HepG2 (cell line): ENCODE results near the gene FAM229A. TPM values are rescaled to one million over a fixed set of nuclear protein-coding genes. Genes with fewer than 3 reads are reported as not detected.

ENCODE experiments used
- ATAC-seq: fragments of 200-7000 bp; cut with Tn5 transposase; 3 replicates; pipeline ENCODE4 v1.9.1; 2020; ENCODE audit warnings: mild to moderate bottlenecking, moderate library complexity
- BruUV-seq: library from RNA; stranded (reverse); fragments of 400-500 nt; replicated peaks from 2 replicates; lab custom pipeline; 2021; lab: Mats Ljungman, UMichigan
- CTCF ChIA-PET: fragments of 300-600 bp; formaldehyde crosslinking; extraction: SDS; loops from one replicate; lab custom pipeline; 2021; ENCODE audit warnings: low total read pairs, inconsistent platforms, low intra/inter-chr PET ratio; lab: Yijun Ruan, JAX
- POLR2A ChIA-PET: fragments of 350-600 bp; sonication (Branson Sonifier 250); formaldehyde crosslinking; loops from one replicate; lab custom pipeline; 2020; ENCODE audit warnings: antibody characterized with exemption, inconsistent platforms; lab: Yijun Ruan, JAX
- DNase-seq: peaks from one replicate; pipeline ENCODE4 v3.0.0-alpha.2; 2015; ENCODE audit warnings: low spot score
- FAIRE-seq: peaks from 3 replicates; lab custom pipeline; 2011; peaks lifted over from hg19 to GRCh38; lab: Jason Lieb, UNC
- H2AFZ ChIP-seq: one replicate; pipeline ENCODE4 v1.6.1; 2011; ENCODE audit warnings: low read length, inconsistent platforms
- H3K27ac ChIP-seq: fragments of 300-600 bp; 3 replicates; pipeline ENCODE4 v1.8.0; 2011; ENCODE audit warnings: mixed run types, mild to moderate bottlenecking, mixed read lengths, low read length, inconsistent platforms; ENCODE audit not compliant: insufficient read depth; ENCODE audit errors: extremely low read length
- H3K27me3 ChIP-seq, 2 experiments: fragments of 200-600 bp in 1 of 2; 2 replicates in 1 of 2; 3 replicates in 1 of 2; pipeline versions ENCODE4 v1.6.0 to v1.8.0; 2011; ENCODE audit warnings: low read length in 2 of 2, mild to moderate bottlenecking in 2 of 2, moderate library complexity in 2 of 2, inconsistent platforms in 1 of 2; ENCODE audit not compliant: insufficient read depth in 2 of 2, control insufficient read depth in 1 of 2
- H3K36me3 ChIP-seq, 2 experiments: fragments of 200-600 bp in 1 of 2; replicated peaks in 1 of 2; 2 replicates in 1 of 2; 3 replicates in 1 of 2; pipeline versions ENCODE4 v1.5.1 to v1.8.0; 2011; ENCODE audit warnings: low read length in 2 of 2, inconsistent platforms in 1 of 2; ENCODE audit not compliant: insufficient read depth in 2 of 2, control insufficient read depth in 1 of 2
- H3K4me1 ChIP-seq: 2 replicates; pipeline ENCODE4 v1.5.1; 2012; ENCODE audit warnings: low read length, inconsistent platforms; ENCODE audit not compliant: insufficient read depth
- H3K4me2 ChIP-seq: 2 replicates; pipeline ENCODE4 v1.6.0; 2011; ENCODE audit warnings: low read depth, low read length, inconsistent platforms
- H3K4me3 ChIP-seq, 3 experiments: fragments of 200-600 bp in 1 of 3; sonication (generic), shearing (Covaris generic) in 1 of 3; replicated peaks in 1 of 3; 2 replicates each; pipeline ENCODE4 v1.5.1; 2011 to 2016; ENCODE audit warnings: low read length in 3 of 3, inconsistent platforms in 2 of 3, low read depth in 2 of 3, mild to moderate bottlenecking in 2 of 3, control low read depth in 1 of 3, mixed read lengths in 1 of 3; ENCODE audit not compliant: insufficient read depth in 1 of 3
- H3K79me2 ChIP-seq: one replicate; pipeline ENCODE4 v1.6.1; 2011; ENCODE audit warnings: low read length, inconsistent platforms; ENCODE audit not compliant: insufficient read depth
- H3K9ac ChIP-seq: 2 replicates; pipeline ENCODE4 v1.6.0; 2011; ENCODE audit warnings: mild to moderate bottlenecking, low read depth, low read length, inconsistent platforms; ENCODE audit not compliant: insufficient read depth
- H3K9me3 ChIP-seq: 2 replicates; pipeline ENCODE4 v1.5.1; 2012; ENCODE audit warnings: mild to moderate bottlenecking, low read length
- H4K20me1 ChIP-seq: 2 replicates; pipeline ENCODE4 v1.6.0; 2011; ENCODE audit warnings: inconsistent platforms, mild to moderate bottlenecking, low read length, moderate library complexity; ENCODE audit not compliant: insufficient read depth
- ERF ChIP-seq: IDR thresholded peaks from 2 replicates; pipeline ENCODE4 v1.6.1; 2018; ENCODE audit warnings: missing biosample characterization, missing genetic modification reagents
- KDM1A ChIP-seq: IDR thresholded peaks from 2 replicates; pipeline ENCODE4 v1.6.1; 2016; ENCODE audit warnings: missing compliant biosample characterization
- MTA1 ChIP-seq: sonication (generic); formaldehyde crosslinking; IDR thresholded peaks from 2 replicates; pipeline ENCODE4 v1.4.0; 2020; ENCODE audit warnings: missing genetic modification reagents, mild to moderate bottlenecking, borderline replicate concordance
- TCF7 ChIP-seq: sonication (generic); IDR thresholded peaks from 2 replicates; pipeline ENCODE4 v1.6.1; 2016; ENCODE audit warnings: antibody characterized with exemption, low read depth
- ZMYM2 ChIP-seq: sonication (generic); formaldehyde crosslinking; IDR thresholded peaks from 2 replicates; pipeline ENCODE4 v1.8.0; 2022; ENCODE audit warnings: mild to moderate bottlenecking, missing genetic modification reagents
- ZNF224 ChIP-seq: sonication (generic); formaldehyde crosslinking; IDR thresholded peaks from 2 replicates; pipeline ENCODE4 v1.5.0; 2020; ENCODE audit warnings: mild to moderate bottlenecking, missing genetic modification reagents
- ZNF572 ChIP-seq: sonication (generic); formaldehyde crosslinking; IDR thresholded peaks from 2 replicates; pipeline ENCODE4 v1.5.1; 2020; ENCODE audit warnings: mild to moderate bottlenecking, missing genetic modification reagents
- ZNF652 ChIP-seq: IDR thresholded peaks from 2 replicates; pipeline ENCODE4 v1.6.1; 2016; ENCODE audit warnings: low read depth, borderline replicate concordance
- ZNF883 ChIP-seq: sonication (generic); formaldehyde crosslinking; IDR thresholded peaks from 2 replicates; pipeline ENCODE4 v1.5.1; 2020; ENCODE audit warnings: mild to moderate bottlenecking, missing genetic modification reagents; ENCODE audit errors: not compliant biosample characterization
- ZNF891 ChIP-seq: sonication (generic); formaldehyde crosslinking; IDR thresholded peaks from 2 replicates; pipeline ENCODE4 v1.5.0; 2020; ENCODE audit warnings: mild to moderate bottlenecking, missing genetic modification reagents
- ZSCAN22 ChIP-seq: sonication (generic); formaldehyde crosslinking; IDR thresholded peaks from 2 replicates; pipeline ENCODE4 v1.4.0; 2020; ENCODE audit warnings: mild to moderate bottlenecking, missing genetic modification reagents
- WGBS: methylation state at CpG from one replicate; pipeline ENCODE4 v1.1.6; 2017; ENCODE audit warnings: low lambda C conversion rate; 5-methylcytosine and 5-hydroxymethylcytosine counted together
- in situ Hi-C: cut with HindIII; loops from 2 replicates; pipeline ENCODE4 v1.10.0; 2017; ENCODE audit warnings: low pct_unique_long_range_greater_than_20kb; ENCODE audit not compliant: extremely low pct_ligation_motif_present
- intact Hi-C: fragments of 100-400 bp; cut with micrococcal nuclease; formaldehyde crosslinking; loops from one replicate; pipeline ENCODE4 v1.10.0; 2022; ENCODE audit not compliant: unreplicated experiment
- polyA plus RNA-seq, 8 experiments: library from polyadenylated mRNA; depleted of rRNA in 3 of 8; stranded (reverse) in 7 of 8; unstranded in 1 of 8; fragments of >200 nt; fragmentation: Illumina TruSeq in 4 of 8; extraction: Trizol in 4 of 8; gene quantifications; 2 replicates each; pipeline versions ENCODE4 v1.2.1 to v1.2.3, GENCODE V29; 2011 to 2016; ENCODE audit warnings: low read depth in 4 of 8, missing spikeins in 1 of 8, mixed read lengths in 1 of 8; ENCODE audit not compliant: insufficient read depth in 1 of 8
- total RNA-seq, 5 experiments: library from RNA; depleted of rRNA; stranded (reverse); fragments of >200 nt; fragmentation: Illumina TruSeq; extraction: Trizol; gene quantifications; 2 replicates each; pipeline ENCODE4 v1.2.3, GENCODE V29; 2016; ENCODE audit warnings: low read depth in 1 of 5
- TF ChIP-seq, protein P1 (sequence below): sonication (generic); formaldehyde crosslinking; IDR thresholded peaks from 2 replicates; pipeline ENCODE4 v1.8.1; 2023; ENCODE audit warnings: mild to moderate bottlenecking, moderate library complexity, missing genetic modification reagents
- TF ChIP-seq, protein P2 (sequence below): IDR thresholded peaks from 2 replicates; pipeline ENCODE4 v1.6.1; 2016; ENCODE audit warnings: low read depth, borderline replicate concordance
- TF ChIP-seq, protein P3 (sequence below): sonication (generic); formaldehyde crosslinking; IDR thresholded peaks from 2 replicates; pipeline ENCODE4 v1.8.1; 2023; ENCODE audit warnings: missing genetic modification reagents, inconsistent platforms, borderline replicate concordance
- TF ChIP-seq, protein P4 (sequence below): sonication (generic); formaldehyde crosslinking; IDR thresholded peaks from 2 replicates; pipeline ENCODE4 v1.9.0; 2021; ENCODE audit warnings: missing genetic modification reagents, borderline replicate concordance
- TF ChIP-seq, protein P5 (sequence below): IDR thresholded peaks from 2 replicates; pipeline ENCODE4 v1.6.1; 2012; ENCODE audit warnings: inconsistent platforms

The FAM229A gene
- total and polyA plus RNA-seq, 2 of the 13 experiments (the other 11 are each of a cell fraction or from before 2014, with no cell fraction given): 3.2 to 17.6 TPM

DNA sequence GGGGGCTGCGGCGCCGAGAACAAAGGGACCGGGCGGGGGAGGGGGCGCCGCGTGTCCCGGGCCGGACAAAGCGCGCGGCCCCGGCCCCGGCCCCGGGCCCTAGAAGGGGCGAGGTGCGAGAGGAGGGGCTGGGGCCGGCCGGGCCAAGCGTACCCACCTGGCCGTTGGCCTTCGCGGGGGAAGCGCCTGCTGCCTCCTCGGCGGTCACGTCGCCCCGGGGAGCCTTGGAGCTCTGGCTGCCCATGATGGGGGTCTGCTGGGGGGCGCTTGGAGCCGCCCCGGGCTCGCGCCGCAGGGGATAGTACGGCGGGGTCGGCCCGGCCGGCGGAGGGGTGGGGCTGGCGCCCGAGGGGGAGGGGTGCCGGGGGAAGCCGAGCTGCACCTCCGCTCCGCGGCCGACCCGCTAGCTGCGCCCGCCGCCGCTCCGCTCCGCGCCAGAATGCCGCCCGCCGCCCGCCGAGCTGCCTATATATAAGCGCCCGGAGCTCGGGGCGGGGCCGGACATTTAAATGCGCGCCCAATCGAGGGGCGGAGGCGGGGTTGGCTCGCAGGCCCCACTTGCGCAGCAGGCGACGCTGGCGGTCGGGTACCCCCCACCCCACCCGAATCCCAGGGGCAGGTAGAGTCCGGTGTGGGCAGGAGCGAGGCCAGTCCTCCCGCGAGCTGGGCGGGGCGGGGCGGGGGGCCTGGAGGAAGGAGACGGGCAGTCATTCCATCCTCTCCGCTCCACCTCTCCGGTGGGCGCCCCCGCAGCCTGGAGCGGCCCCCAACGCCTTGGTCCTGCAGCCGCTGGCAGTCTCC is 26.3 kb downstream of the FAM229A start, which contains the start of gene MARCKSL1:
MARCKSL1 (minus strand) TSS at position 444 of the 801 bp plus-strand sequence; CDS start at position 244, 200 bp downstream.
- in situ Hi-C loops (no loop called here), intact Hi-C loops (loop anchor here (2.0 to 10.0 kb wide), 2 partner anchors 15 to 59 kb away; partner anchors contain the start of gene BSDC1)
- Histone ChIP-seq H4K20me1 (peaks cover 14% of the 10 kb centered on the region), H3K27me3 (peaks cover 0 to 4% of the 10 kb centered on the region in 2 experiments; a peak in 2 of 5 replicates), H3K4me1 (peaks cover 57% of the 10 kb centered on the region), H3K4me2 (peak within 1 kb of the TSS; percentile 93), H2AFZ (no peak within 1 kb of the TSS), H3K36me3 (peaks cover 16 to 34% of the 10 kb centered on the region in 2 experiments), H3K4me3 (peak within 1 kb of the TSS; percentile 70 to 95 (median 84)), H3K9me3 (no peaks in the 10 kb centered on the region), H3K9ac (peak within 1 kb of the TSS; percentile 91), H3K79me2 (peaks cover 14% of the 10 kb centered on the region), H3K27ac (peak within 1 kb of the TSS; percentile 68)
- ChIA-PET POLR2A (interaction anchor here (0.6 to 5.8 kb wide), 33 partner anchors 8 to 263 kb away, joined by 3 to 222 read pairs (median 5); partner anchors contain the start of genes BSDC1, CCDC28B, FAM167B and HDAC1), CTCF (interaction anchor here (0.7 to 1.7 kb wide), 2 partner anchors 15 to 120 kb away, joined by 3 to 4 read pairs; no protein-coding TSS in a partner anchor)
- BruUV-seq: no TSS peak
- FAIRE-seq: no peak
- 1% methylated on average over 14 of the region's 95 CpGs for WGBS
- peak; percentile 49 for ATAC-seq
- DNase-seq: peak; percentile 63
- TF ChIP-seq TCF7 (no peak), ZNF224 (CRISPR knock-in tag) (peak; percentile 61; the same call in 1 of the 2 replicates), MTA1 (CRISPR knock-in tag) (no peak), ZNF572 (no peak), ZNF652 (CRISPR knock-in tag) (no peak), ZSCAN22 (CRISPR knock-in tag) (no peak), ZMYM2 (CRISPR knock-in tag) (no peak), ZNF891 (CRISPR knock-in tag) (no peak), KDM1A (CRISPR knock-in tag) (0 out of 2 replicates have a peak, but pooled peaks have one; percentile 31), ERF (CRISPR knock-in tag) (peak; percentile 69; the same call in 1 of the 2 replicates), ZNF883 (CRISPR knock-in tag) (no peak)
- TF ChIP-seq, protein P1, sequence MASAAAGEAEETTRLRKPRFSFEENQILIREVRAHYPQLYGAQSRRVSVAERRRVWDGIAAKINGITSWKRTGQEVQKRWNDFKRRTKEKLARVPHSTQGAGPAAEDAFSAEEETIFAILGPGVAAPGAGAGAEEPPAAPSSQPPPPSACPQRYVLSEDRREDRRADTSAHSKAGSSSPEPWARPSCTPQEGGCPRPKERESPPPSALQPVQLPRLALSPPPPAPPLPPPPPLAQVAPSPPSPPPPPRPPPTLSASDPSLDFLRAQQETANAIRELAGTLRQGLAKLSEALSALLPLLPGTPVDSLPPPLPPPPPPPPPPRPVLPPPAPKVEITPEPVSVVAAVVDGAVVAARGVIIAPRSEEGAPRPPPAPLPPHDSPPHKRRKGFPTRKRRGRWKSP (CRISPR knock-in tag): peak; percentile 53; the same call in 1 of the 2 replicates
- TF ChIP-seq, protein P2, sequence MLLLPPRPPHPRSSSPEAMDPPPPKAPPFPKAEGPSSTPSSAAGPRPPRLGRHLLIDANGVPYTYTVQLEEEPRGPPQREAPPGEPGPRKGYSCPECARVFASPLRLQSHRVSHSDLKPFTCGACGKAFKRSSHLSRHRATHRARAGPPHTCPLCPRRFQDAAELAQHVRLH (CRISPR knock-in tag): peak; percentile 36; the same call in 1 of the 2 replicates
- TF ChIP-seq, protein P3, sequence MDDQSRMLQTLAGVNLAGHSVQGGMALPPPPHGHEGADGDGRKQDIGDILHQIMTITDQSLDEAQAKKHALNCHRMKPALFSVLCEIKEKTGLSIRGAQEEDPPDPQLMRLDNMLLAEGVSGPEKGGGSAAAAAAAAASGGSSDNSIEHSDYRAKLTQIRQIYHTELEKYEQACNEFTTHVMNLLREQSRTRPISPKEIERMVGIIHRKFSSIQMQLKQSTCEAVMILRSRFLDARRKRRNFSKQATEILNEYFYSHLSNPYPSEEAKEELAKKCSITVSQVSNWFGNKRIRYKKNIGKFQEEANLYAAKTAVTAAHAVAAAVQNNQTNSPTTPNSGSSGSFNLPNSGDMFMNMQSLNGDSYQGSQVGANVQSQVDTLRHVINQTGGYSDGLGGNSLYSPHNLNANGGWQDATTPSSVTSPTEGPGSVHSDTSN (CRISPR knock-in tag): peak; percentile 41; the same call in 1 of the 2 replicates
- TF ChIP-seq, protein P4, sequence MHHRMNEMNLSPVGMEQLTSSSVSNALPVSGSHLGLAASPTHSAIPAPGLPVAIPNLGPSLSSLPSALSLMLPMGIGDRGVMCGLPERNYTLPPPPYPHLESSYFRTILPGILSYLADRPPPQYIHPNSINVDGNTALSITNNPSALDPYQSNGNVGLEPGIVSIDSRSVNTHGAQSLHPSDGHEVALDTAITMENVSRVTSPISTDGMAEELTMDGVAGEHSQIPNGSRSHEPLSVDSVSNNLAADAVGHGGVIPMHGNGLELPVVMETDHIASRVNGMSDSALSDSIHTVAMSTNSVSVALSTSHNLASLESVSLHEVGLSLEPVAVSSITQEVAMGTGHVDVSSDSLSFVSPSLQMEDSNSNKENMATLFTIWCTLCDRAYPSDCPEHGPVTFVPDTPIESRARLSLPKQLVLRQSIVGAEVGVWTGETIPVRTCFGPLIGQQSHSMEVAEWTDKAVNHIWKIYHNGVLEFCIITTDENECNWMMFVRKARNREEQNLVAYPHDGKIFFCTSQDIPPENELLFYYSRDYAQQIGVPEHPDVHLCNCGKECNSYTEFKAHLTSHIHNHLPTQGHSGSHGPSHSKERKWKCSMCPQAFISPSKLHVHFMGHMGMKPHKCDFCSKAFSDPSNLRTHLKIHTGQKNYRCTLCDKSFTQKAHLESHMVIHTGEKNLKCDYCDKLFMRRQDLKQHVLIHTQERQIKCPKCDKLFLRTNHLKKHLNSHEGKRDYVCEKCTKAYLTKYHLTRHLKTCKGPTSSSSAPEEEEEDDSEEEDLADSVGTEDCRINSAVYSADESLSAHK: no peak
- TF ChIP-seq, protein P5, sequence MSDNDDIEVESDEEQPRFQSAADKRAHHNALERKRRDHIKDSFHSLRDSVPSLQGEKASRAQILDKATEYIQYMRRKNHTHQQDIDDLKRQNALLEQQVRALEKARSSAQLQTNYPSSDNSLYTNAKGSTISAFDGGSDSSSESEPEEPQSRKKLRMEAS: peak; percentile 42; the same call in 1 of the 2 replicates
